Esophagus muscularis mucosa (tissue), 4 donors: Measurements from ENCODE around the gene CLIC1. TPM values are rescaled to one million over a fixed set of nuclear protein-coding genes. Genes with fewer than 3 reads are reported as not detected.
A peak's percentile ranks its signal among the peaks of the same experiment; 100 is the strongest.

Source experiments
- DNase-seq: peaks from one replicate; pipeline ENCODE4 v3.0.0-alpha.2; 2017; ENCODE audit errors: extremely low spot score
- H3K27ac ChIP-seq, 4 donors: fragments of 200-600 bp; sonication (generic); replicated peaks in 1 of 4; 1 replicate in 3 of 4; 2 replicates in 1 of 4; pipeline ENCODE4 v1.5.1; 2016 to 2019; ENCODE audit warnings: mild to moderate bottlenecking in 1 of 4
- H3K27me3 ChIP-seq, 4 donors: fragments of 200-600 bp; sonication (generic); one replicate each; pipeline versions ENCODE4 v1.5.1 to v1.6.0; 2016 to 2019
- H3K36me3 ChIP-seq, 4 donors: fragments of 200-600 bp; sonication (generic); one replicate each; pipeline ENCODE4 v1.5.1; 2016 to 2019
- H3K4me1 ChIP-seq, 4 donors: fragments of 200-600 bp; sonication (generic); one replicate each; pipeline ENCODE4 v1.5.1; 2016 to 2019
- H3K4me3 ChIP-seq, 4 donors: fragments of 200-600 bp; sonication (generic); 1 replicate in 2 of 4; 2 replicates in 2 of 4; pipeline ENCODE4 v1.5.1; 2016 to 2019; ENCODE audit warnings: mild to moderate bottlenecking in 4 of 4, moderate library complexity in 1 of 4
- H3K9me3 ChIP-seq, 4 donors: fragments of 200-600 bp; sonication (generic); 1 replicate in 3 of 4; 2 replicates in 1 of 4; pipeline ENCODE4 v1.5.1; 2016 to 2019
- EP300 ChIP-seq: sonication (generic); formaldehyde crosslinking; IDR thresholded peaks from one replicate; pipeline ENCODE4 v1.6.1; 2017; ENCODE audit warnings: antibody characterized with exemption
- POLR2A ChIP-seq: fragments of 450-650 bp; IDR thresholded peaks from one replicate; pipeline ENCODE4 v1.6.1; 2017; ENCODE audit warnings: antibody characterized with exemption, moderate library complexity, mild to moderate bottlenecking, low read depth
- POLR2AphosphoS5 ChIP-seq, 2 donors: sonication (generic); formaldehyde crosslinking; IDR thresholded peaks; one replicate each; pipeline ENCODE4 v1.6.1; 2017; ENCODE audit warnings: antibody characterized with exemption in 2 of 2
- WGBS: methylation state at CpG from one replicate; pipeline ENCODE4 v1.1.5; 2018; 5-methylcytosine and 5-hydroxymethylcytosine counted together
- intact Hi-C: fragments of 100-400 bp; cut with DNase I; formaldehyde crosslinking; loops from one replicate; pipeline ENCODE4 v1.15.1; 2023
- total RNA-seq, 4 donors: library from RNA; depleted of rRNA; stranded (reverse); fragments of >200 nt; gene quantifications; one replicate each; pipeline versions ENCODE4 v1.1.0 to v1.2.1, GENCODE V29; 2016
- TF ChIP-seq, protein P1 (sequence below), 3 experiments: fragments of 200-600 bp in 2 of 3; fragments of 450-650 bp in 1 of 3; sonication (generic) in 2 of 3; IDR thresholded peaks; one replicate each; pipeline ENCODE4 v1.5.1; 2017 to 2019; ENCODE audit warnings: antibody characterized with exemption in 3 of 3, mild to moderate bottlenecking in 2 of 3, moderate library complexity in 1 of 3

Gene CLIC1
- total RNA-seq, 4 donors from 2014 or later = 208 to 379 (median 290) TPM

DNA sequence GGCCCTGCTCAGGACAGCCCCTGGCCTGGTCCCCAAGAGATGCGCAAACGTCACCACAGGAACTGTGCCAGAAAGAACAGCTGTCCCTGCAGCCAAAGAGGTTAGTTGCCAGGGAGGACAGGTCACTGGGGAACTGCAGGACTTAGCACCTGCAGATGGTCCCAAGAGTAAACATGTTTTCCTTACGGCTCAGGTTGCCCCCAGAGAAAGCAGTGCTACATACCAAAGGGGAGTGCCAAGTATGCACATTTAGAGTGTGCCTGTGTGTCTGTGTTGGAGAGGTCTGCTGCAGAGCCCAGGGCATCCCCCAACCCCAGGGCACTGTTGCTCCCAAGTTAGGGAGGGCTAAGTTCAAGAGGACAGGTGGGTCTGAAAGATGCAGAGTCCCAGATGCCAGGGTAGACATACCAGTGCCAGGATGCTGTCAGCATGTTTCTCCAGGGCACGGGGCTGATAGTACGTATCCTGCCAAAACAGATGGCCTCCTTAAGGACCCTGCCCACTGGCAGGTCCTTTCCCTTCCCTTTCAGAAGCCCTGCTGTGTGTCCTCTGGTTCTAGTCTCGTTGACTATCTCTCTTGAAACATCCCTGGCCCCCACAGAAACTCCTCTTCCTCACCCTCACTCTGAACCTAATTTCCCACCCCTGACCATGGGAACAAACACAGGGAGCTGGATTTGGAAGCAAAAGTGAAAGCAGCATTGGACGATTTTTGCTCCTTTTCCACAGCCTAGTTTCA is 34.5 kb downstream of the CLIC1 start:
- DNase-seq = no peak
- Histone ChIP-seq H3K36me3 (peaks cover 13 to 41% (median 25%) of the 10 kb centered on the region in 4 donors), H3K4me3 (peak overlapping the region; percentile 64 to 86 (median 80)), H3K4me1 (peaks cover 21 to 49% (median 32%) of the 10 kb centered on the region in 4 donors), H3K27ac (peak overlapping the region; percentile 90 to 99 (median 97)), H3K27me3 (no peaks in the 10 kb centered on the region), H3K9me3 (no peaks in the 10 kb centered on the region)
- TF ChIP-seq POLR2AphosphoS5 (IDR thresholded peaks at IDR 0.05) (no peak), POLR2A (no peak), EP300 (no peak)
- TF ChIP-seq, protein P1, sequence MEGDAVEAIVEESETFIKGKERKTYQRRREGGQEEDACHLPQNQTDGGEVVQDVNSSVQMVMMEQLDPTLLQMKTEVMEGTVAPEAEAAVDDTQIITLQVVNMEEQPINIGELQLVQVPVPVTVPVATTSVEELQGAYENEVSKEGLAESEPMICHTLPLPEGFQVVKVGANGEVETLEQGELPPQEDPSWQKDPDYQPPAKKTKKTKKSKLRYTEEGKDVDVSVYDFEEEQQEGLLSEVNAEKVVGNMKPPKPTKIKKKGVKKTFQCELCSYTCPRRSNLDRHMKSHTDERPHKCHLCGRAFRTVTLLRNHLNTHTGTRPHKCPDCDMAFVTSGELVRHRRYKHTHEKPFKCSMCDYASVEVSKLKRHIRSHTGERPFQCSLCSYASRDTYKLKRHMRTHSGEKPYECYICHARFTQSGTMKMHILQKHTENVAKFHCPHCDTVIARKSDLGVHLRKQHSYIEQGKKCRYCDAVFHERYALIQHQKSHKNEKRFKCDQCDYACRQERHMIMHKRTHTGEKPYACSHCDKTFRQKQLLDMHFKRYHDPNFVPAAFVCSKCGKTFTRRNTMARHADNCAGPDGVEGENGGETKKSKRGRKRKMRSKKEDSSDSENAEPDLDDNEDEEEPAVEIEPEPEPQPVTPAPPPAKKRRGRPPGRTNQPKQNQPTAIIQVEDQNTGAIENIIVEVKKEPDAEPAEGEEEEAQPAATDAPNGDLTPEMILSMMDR (IDR thresholded peaks at IDR 0.05) = no peak
- intact Hi-C loops = no loop called here
- 13% methylated on average over 7 of the region's 7 CpGs for WGBS

- intact Hi-C loops = no loop called here
- no peaks in the 10 kb centered on the region for H3K9me3 ChIP-seq
- TF ChIP-seq EP300 (no peak), POLR2AphosphoS5 (IDR thresholded peaks at IDR 0.05) (no peak), POLR2A (no peak)
- TF ChIP-seq, protein P1 (IDR thresholded peaks at IDR 0.05) = no peak
- H3K4me3 ChIP-seq = peak overlapping the region in 1 of 4 donors; percentile 81
- H3K27me3 ChIP-seq = no peaks in the 10 kb centered on the region
- H3K4me1 ChIP-seq = peaks cover 21 to 49% (median 32%) of the 10 kb centered on the region in 4 donors
- peak overlapping the region in 2 of 4 donors; percentile 19 to 90 for H3K27ac ChIP-seq
- peaks cover 23 to 51% (median 35%) of the 10 kb centered on the region in 4 donors for H3K36me3 ChIP-seq
- WGBS = 91% methylated on average over 5 of the region's 5 CpGs
- DNase-seq = no peak
Measured at GRCh38 chr6:31700740-31701401, 35.5 kb downstream of the CLIC1 start.

DNA sequence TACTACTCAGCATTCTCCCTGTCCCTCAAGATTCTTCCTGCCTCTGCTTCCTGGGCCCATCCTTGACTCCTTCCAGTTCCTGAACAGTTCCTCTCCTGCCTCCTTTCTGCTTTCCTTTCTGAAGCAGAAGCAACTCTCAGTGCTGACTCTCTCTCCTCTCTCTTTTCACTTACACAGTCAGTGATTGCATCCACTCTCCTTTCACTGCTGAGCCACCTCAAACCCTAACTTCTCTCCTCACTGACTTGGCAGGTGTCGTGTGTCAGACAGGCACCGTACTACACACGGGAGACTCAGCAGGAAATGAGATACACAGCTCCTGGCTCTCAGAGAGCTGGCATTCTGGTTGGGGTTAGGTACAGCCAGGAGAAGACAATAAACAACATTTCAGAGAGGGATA is 38.8 kb downstream of the CLIC1 start:
- intact Hi-C loops = no loop called here
- no peak overlapping the region for H3K4me3 ChIP-seq
- H3K9me3 ChIP-seq = no peaks in the 10 kb centered on the region
- TF ChIP-seq POLR2AphosphoS5 (IDR thresholded peaks at IDR 0.05) = no peak
- no peak for TF ChIP-seq EP300
- peaks cover 50 to 84% (median 68%) of the 10 kb centered on the region in 4 donors for H3K36me3 ChIP-seq
- 30% methylated on average over 3 of the region's 3 CpGs for WGBS
- peaks cover 17 to 43% (median 25%) of the 10 kb centered on the region in 4 donors for H3K4me1 ChIP-seq
- no peaks in the 10 kb centered on the region for H3K27me3 ChIP-seq
- no peak for DNase-seq
- no peak overlapping the region for H3K27ac ChIP-seq

DNA sequence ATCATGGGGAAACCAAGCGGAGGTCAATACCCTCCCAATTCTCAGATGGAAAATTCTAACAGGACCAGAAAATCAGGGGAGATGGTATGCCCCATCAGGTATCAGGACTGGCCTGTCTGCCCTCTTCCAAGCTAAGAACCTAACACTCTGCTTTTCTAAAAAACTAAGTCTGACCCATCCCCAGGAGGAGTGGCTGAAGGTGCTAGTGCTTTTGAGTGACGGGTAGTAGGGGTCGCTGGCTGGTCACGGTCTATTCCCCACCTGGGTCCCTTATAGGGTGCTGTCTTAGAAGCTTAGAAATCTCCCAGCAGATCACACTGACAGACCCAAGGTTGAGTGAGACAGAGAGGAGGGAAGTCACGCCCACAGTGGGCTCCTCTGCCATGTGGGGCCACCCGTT is 42.8 kb downstream of the CLIC1 start:
- WGBS = 81% methylated on average over 6 of the region's 6 CpGs
- Histone ChIP-seq H3K4me3 (no peak overlapping the region), H3K36me3 (peaks cover 54 to 100% (median 91%) of the 10 kb centered on the region in 4 donors), H3K9me3 (no peaks in the 10 kb centered on the region), H3K27ac (no peak overlapping the region), H3K4me1 (peaks cover 0 to 10% (median under 1%) of the 10 kb centered on the region in 4 donors), H3K27me3 (no peaks in the 10 kb centered on the region)
- no peak for DNase-seq
- TF ChIP-seq POLR2AphosphoS5 (IDR thresholded peaks at IDR 0.05) (no peak), EP300 (no peak), POLR2A (no peak)
- TF ChIP-seq, protein P1 (IDR thresholded peaks at IDR 0.05) = no peak
- intact Hi-C loops = no loop called here

- H3K27ac ChIP-seq = no peak overlapping the region
- TF ChIP-seq, protein P1 (IDR thresholded peaks at IDR 0.05) = no peak
- TF ChIP-seq EP300 = no peak
- no peak for TF ChIP-seq POLR2A
- TF ChIP-seq POLR2AphosphoS5 (IDR thresholded peaks at IDR 0.05) = no peak
Measured at GRCh38 chr6:31692886-31693285, 43.4 kb downstream of the CLIC1 start.

More at GRCh38 chr6:31692886-31693285, 43.4 kb downstream of the CLIC1 start:
- peaks cover 0 to 8% (median 0%) of the 10 kb centered on the region in 4 donors for H3K4me1 ChIP-seq
- no peak overlapping the region for H3K4me3 ChIP-seq
- no peaks in the 10 kb centered on the region for H3K27me3 ChIP-seq
- H3K9me3 ChIP-seq = no peaks in the 10 kb centered on the region
- 83% methylated on average over 9 of the region's 9 CpGs for WGBS
- intact Hi-C loops = no loop called here
- H3K36me3 ChIP-seq = peaks cover 61 to 100% (median 95%) of the 10 kb centered on the region in 4 donors
- no peak for DNase-seq
